ENCODE measurements around the gene MROH8. TPM values are rescaled to one million over a fixed set of nuclear protein-coding genes. Genes with fewer than 3 reads are reported as not detected.
A peak's percentile ranks its signal among the peaks of the same experiment; 100 is the strongest.

The MROH8 gene
- total RNA-seq, 3 donors from 2014 or later (not counting 1 experiment from before 2014, with no cell fraction given) = 1.7 to 3.2 (median 2.3) TPM

- H3K9me3 Mint-ChIP-seq = no peaks in the 10 kb centered on the region
- H3K27me3 Mint-ChIP-seq (ENCODE audit: low read depth in 2 of 2) = no peaks in the 10 kb centered on the region
- no peaks in the 10 kb centered on the region for H3K36me3 ChIP-seq (ENCODE audit: control insufficient read depth, insufficient read depth, low read length)
- no peak overlapping the region for H3K4me3 Mint-ChIP-seq
- no peak overlapping the region for H3K4me3 ChIP-seq (ENCODE audit: low read length)
- no peak overlapping the region for H3K27ac Mint-ChIP-seq
- TF ChIP-seq CTCF (IDR thresholded peaks at IDR 0.05) = no peak
- no peak overlapping the region for H3K27ac ChIP-seq (ENCODE audit: low read length)
- no peaks in the 10 kb centered on the region for H3K4me1 Mint-ChIP-seq
- H3K27me3 ChIP-seq (ENCODE audit: control insufficient read depth, insufficient read depth, low read length) = no peaks in the 10 kb centered on the region
- H3K4me1 ChIP-seq (ENCODE audit: control insufficient read depth, insufficient read depth, low read length) = no peaks in the 10 kb centered on the region
- no peaks in the 10 kb centered on the region for H3K36me3 Mint-ChIP-seq
- 100% methylated on average over 1 of the region's 2 CpGs for WGBS (ENCODE audit: insufficient coverage)
- ATAC-seq (no peak), DNase-seq (no peak)
- H3K9me3 ChIP-seq (ENCODE audit: control insufficient read depth, insufficient read depth, low read length) = no peaks in the 10 kb centered on the region
- intact Hi-C loops (cut with micrococcal nuclease) = no loop called here
Measured at GRCh38 chr20:37111926-37112455, 67.4 kb downstream of the MROH8 start.

GRCh38 chr20:37108676-37109075 is 70.7 kb downstream of the MROH8 start:
- no peak for DNase-seq
- no peaks in the 10 kb centered on the region for H3K4me1 Mint-ChIP-seq
- Histone ChIP-seq H3K27ac (ENCODE audit: low read length) (no peak overlapping the region), H3K4me3 (ENCODE audit: low read length) (no peak overlapping the region), H3K27me3 (ENCODE audit: control insufficient read depth, insufficient read depth, low read length) (no peaks in the 10 kb centered on the region), H3K36me3 (ENCODE audit: control insufficient read depth, insufficient read depth, low read length) (no peaks in the 10 kb centered on the region), H3K9me3 (ENCODE audit: control insufficient read depth, insufficient read depth, low read length) (no peaks in the 10 kb centered on the region), H3K4me1 (ENCODE audit: control insufficient read depth, insufficient read depth, low read length) (no peaks in the 10 kb centered on the region)
- TF ChIP-seq CTCF (IDR thresholded peaks at IDR 0.05) = no peak
- H3K36me3 Mint-ChIP-seq = no peaks in the 10 kb centered on the region
- H3K27ac Mint-ChIP-seq = no peak overlapping the region
- intact Hi-C loops (cut with micrococcal nuclease) = no loop called here
- H3K9me3 Mint-ChIP-seq = no peaks in the 10 kb centered on the region
- 94% methylated on average over 4 of the region's 4 CpGs for WGBS (ENCODE audit: insufficient coverage)
- ATAC-seq = no peak
- no peak overlapping the region for H3K4me3 Mint-ChIP-seq
- no peaks in the 10 kb centered on the region for H3K27me3 Mint-ChIP-seq (ENCODE audit: low read depth in 2 of 2)

- Histone ChIP-seq H3K4me1 (ENCODE audit: control insufficient read depth, insufficient read depth, low read length) (no peaks in the 10 kb centered on the region), H3K9me3 (ENCODE audit: control insufficient read depth, insufficient read depth, low read length) (no peaks in the 10 kb centered on the region), H3K4me3 (ENCODE audit: low read length) (no peak overlapping the region), H3K36me3 (ENCODE audit: control insufficient read depth, insufficient read depth, low read length) (no peaks in the 10 kb centered on the region), H3K27me3 (ENCODE audit: control insufficient read depth, insufficient read depth, low read length) (no peaks in the 10 kb centered on the region), H3K27ac (ENCODE audit: low read length) (no peak overlapping the region)
- Mint-ChIP-seq H3K4me3 (no peak overlapping the region), H3K36me3 (no peaks in the 10 kb centered on the region), H3K27me3 (ENCODE audit: low read depth in 2 of 2) (no peaks in the 10 kb centered on the region), H3K9me3 (no peaks in the 10 kb centered on the region), H3K27ac (no peak overlapping the region), H3K4me1 (no peaks in the 10 kb centered on the region)
- WGBS (ENCODE audit: insufficient coverage) = 97% methylated on average over 6 of the region's 6 CpGs
- DNase-seq (no peak), ATAC-seq (no peak)
- intact Hi-C loops (cut with micrococcal nuclease) = no loop called here
- TF ChIP-seq CTCF (IDR thresholded peaks at IDR 0.05) = no peak
Measured at GRCh38 chr20:37102571-37102970, 76.8 kb downstream of the MROH8 start.

- H3K36me3 Mint-ChIP-seq = no peaks in the 10 kb centered on the region
- H3K27me3 Mint-ChIP-seq (ENCODE audit: low read depth in 2 of 2) = no peaks in the 10 kb centered on the region
- peaks cover 21% of the 10 kb centered on the region for H3K4me1 ChIP-seq (ENCODE audit: control insufficient read depth, insufficient read depth, low read length)
- intact Hi-C loops (cut with micrococcal nuclease) = loop anchor here (5.0 kb wide), 1 partner anchor 89 kb away; no protein-coding TSS in a partner anchor
- no peaks in the 10 kb centered on the region for H3K9me3 ChIP-seq (ENCODE audit: control insufficient read depth, insufficient read depth, low read length)
- no peak for DNase-seq
- peak overlapping the region; percentile 96 to 98 for H3K27ac Mint-ChIP-seq
- H3K27me3 ChIP-seq (ENCODE audit: control insufficient read depth, insufficient read depth, low read length) = no peaks in the 10 kb centered on the region
- peak overlapping the region; percentile 80 for H3K27ac ChIP-seq (ENCODE audit: low read length)
- H3K9me3 Mint-ChIP-seq = no peaks in the 10 kb centered on the region
- H3K4me3 Mint-ChIP-seq = peak overlapping the region; percentile 99
- H3K4me1 Mint-ChIP-seq = peaks cover 15 to 22% of the 10 kb centered on the region in 2 donors
- no peak for TF ChIP-seq CTCF (IDR thresholded peaks at IDR 0.05)
- peak overlapping the region; percentile 74 for H3K4me3 ChIP-seq (ENCODE audit: low read length)
- ATAC-seq = no peak
- no peaks in the 10 kb centered on the region for H3K36me3 ChIP-seq (ENCODE audit: control insufficient read depth, insufficient read depth, low read length)
- 74% methylated on average over 11 of the region's 11 CpGs for WGBS (ENCODE audit: insufficient coverage)
Measured at GRCh38 chr20:37096415-37097041, 82.8 kb downstream of the MROH8 start.

Measured in natural killer cell (primary cell).